Activated T-helper 1 cell treated with anti-CD3 and anti-CD28 coated beads, Interleukin-12 subunit alpha, Interleukin-12 subunit beta, Interleukin-2, Interleukin-4 antibody, amounts not matched to agents 30 ng/mL and 10 ng/mL and 1 ng/mL, durations not matched to agents 14 hours and 24 hours and 36 hours (primary cell): ENCODE measurements around the gene ETV5. TPM values are rescaled to one million over a fixed set of nuclear protein-coding genes. Genes with fewer than 3 reads are reported as not detected.

Experiments
- DNase-seq: peaks from one replicate; pipeline ENCODE4 v3.0.0; 2021; ENCODE audit warnings: low spot score
- H3K27ac Mint-ChIP-seq: one replicate; pipeline ENCODE4 v1.8.0; 2021; ENCODE audit warnings: mild to moderate bottlenecking, mixed read lengths
- H3K27me3 Mint-ChIP-seq: one replicate; pipeline ENCODE4 v1.8.0; 2022; ENCODE audit warnings: mild to moderate bottlenecking, moderate library complexity, mixed read lengths; ENCODE audit not compliant: insufficient read depth
- H3K36me3 Mint-ChIP-seq: one replicate; pipeline ENCODE4 v1.8.0; 2021; ENCODE audit warnings: low read depth, mixed read lengths
- H3K4me1 Mint-ChIP-seq: one replicate; pipeline ENCODE4 v1.8.0; 2021; ENCODE audit warnings: low read depth, mixed read lengths
- H3K4me3 Mint-ChIP-seq: one replicate; pipeline ENCODE4 v1.8.0; 2021; ENCODE audit warnings: mild to moderate bottlenecking, moderate library complexity, mixed read lengths
- H3K9me3 Mint-ChIP-seq: one replicate; pipeline ENCODE4 v1.8.0; 2021; ENCODE audit warnings: mixed read lengths
- intact Hi-C: fragments of 100-400 bp; cut with micrococcal nuclease; formaldehyde crosslinking; loops from one replicate; pipeline ENCODE4 v1.15.1; 2024
- total RNA-seq: library from RNA; stranded (reverse); gene quantifications from 2 replicates; pipeline ENCODE4 v1.2.3, GENCODE V29; 2022

The ETV5 gene
- total RNA-seq, 1 donor from 2014 or later: 3.3 TPM

DNA sequence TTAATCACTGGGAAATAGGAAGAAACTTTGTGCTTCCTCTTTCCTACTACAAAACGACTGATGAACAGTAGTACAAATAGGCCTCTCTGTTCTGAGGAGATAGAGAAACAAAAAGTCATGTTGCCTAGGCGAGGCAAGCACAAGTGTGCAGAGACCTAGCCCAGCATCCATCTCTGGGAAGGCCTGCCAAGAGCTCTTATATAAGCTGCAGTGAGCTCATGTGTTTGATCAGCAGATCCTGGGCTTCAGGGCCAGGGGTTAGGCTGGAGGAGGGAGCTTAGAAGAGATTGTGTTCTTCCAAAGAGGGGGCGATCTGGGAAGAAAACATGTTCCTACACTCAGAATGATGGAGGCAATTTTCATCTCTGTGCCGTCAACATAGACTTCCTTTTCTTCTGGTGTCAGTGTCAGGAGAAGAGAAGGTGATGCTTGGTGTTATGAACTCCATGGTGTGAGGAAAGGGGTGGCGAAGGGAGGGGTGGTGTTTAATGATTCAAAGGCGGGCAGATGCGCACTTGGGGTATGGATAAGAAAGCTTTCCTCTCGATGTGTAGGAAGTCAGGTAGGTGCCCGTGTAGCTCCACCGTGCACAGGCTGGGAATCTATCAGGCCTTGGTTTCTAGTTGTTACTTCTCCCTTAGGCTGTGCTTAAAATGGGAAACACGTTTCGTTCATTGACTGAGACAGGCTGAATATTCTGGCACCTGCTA, 29.5 kb upstream of the ETV5 start:
- intact Hi-C loops: no loop called here
- no peaks in the 10 kb centered on the region for H3K4me1 Mint-ChIP-seq
- H3K9me3 Mint-ChIP-seq: no peaks in the 10 kb centered on the region
- DNase-seq: no peak
- no peaks in the 10 kb centered on the region for H3K36me3 Mint-ChIP-seq
- peaks cover 17% of the 10 kb centered on the region for H3K27me3 Mint-ChIP-seq
- H3K4me3 Mint-ChIP-seq: no peak overlapping the region
- no peak overlapping the region for H3K27ac Mint-ChIP-seq

DNA sequence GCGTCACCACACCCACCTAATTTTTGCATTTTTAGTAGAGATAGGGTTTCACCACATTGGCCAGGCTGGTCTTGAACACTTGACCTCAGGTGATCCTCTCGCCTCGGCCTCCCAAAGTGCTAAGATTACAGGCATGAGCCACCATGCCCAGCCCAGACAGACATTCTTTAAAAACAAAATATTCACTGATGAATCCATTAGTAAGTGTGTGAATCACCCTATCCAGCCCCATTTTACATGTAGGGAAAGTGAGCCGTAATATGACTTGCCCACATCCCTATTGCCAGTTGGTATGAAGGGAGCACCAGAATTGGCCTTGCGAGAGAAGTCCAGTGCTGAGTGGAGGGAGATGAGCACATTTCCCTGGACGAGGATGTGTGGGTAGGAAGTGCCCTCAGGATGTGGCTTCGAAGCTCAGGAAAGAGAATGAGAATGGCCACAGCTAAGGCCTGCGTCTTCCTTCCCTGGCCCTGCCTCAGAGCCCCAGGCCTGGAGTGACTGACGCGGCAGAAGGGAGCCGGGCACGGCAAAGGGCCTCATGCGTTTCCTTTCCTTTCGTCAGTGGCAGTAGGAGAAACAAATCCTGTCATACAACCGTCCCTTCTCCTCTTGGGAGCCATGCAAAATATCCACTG, 28.3 kb upstream of the ETV5 start:
- no peaks in the 10 kb centered on the region for H3K4me1 Mint-ChIP-seq

DNA sequence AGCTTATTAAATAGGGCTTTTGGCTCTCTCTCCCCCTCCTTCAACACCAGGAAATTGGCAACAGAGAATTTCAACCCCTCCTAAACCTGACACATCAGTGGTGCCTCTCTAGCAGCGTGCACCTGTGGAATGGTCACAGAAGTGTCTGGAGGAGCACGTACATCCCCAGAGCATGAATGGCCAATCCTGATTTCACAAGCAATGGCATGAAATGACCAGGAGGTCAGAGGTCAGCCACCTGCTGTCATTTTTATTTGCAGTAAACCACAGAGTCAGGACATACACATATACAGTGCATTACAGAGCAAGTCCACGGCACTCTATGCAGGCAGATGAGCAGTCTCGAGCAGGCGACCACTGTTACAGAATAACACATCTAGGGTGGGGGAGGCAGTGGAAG, 25.1 kb upstream of the ETV5 start:
- H3K4me3 Mint-ChIP-seq: no peak overlapping the region
- no peaks in the 10 kb centered on the region for H3K9me3 Mint-ChIP-seq
- H3K36me3 Mint-ChIP-seq: no peaks in the 10 kb centered on the region
- peaks cover 38% of the 10 kb centered on the region for H3K27me3 Mint-ChIP-seq
- no peak overlapping the region for H3K27ac Mint-ChIP-seq
- intact Hi-C loops: no loop called here
- H3K4me1 Mint-ChIP-seq: no peaks in the 10 kb centered on the region
- no peak for DNase-seq

More for the DNA sequence above, 28.3 kb upstream of the ETV5 start:
- no peak for DNase-seq
- Mint-ChIP-seq H3K36me3 (no peaks in the 10 kb centered on the region), H3K9me3 (no peaks in the 10 kb centered on the region), H3K27ac (no peak overlapping the region), H3K27me3 (peaks cover 18% of the 10 kb centered on the region), H3K4me3 (no peak overlapping the region)
- intact Hi-C loops: no loop called here

DNA sequence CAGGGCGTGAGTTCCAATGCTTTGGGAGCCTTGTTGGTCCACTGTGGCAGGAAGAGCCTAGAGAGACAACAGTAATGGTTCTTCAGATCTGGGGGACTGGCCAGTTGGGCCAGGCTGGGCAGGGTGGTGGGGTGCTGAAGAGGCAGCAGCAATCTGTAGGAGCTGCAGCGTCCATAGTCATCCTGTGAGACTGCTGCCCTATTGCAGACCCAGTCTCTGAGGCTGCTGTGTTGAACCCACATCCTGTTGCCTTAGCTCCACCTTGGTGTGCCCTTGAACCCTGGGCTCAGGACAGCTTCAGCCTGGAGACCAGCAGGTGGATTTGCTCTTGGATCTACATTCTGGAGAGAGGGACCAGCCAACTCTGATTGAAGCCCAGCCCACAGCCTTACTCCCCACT, 23.6 kb upstream of the ETV5 start:
- no peak overlapping the region for H3K27ac Mint-ChIP-seq
- H3K4me1 Mint-ChIP-seq: no peaks in the 10 kb centered on the region
- DNase-seq: no peak
- peaks cover 40% of the 10 kb centered on the region for H3K27me3 Mint-ChIP-seq
- no peak overlapping the region for H3K4me3 Mint-ChIP-seq
- H3K9me3 Mint-ChIP-seq: no peaks in the 10 kb centered on the region
- no peaks in the 10 kb centered on the region for H3K36me3 Mint-ChIP-seq
- intact Hi-C loops: no loop called here

DNA sequence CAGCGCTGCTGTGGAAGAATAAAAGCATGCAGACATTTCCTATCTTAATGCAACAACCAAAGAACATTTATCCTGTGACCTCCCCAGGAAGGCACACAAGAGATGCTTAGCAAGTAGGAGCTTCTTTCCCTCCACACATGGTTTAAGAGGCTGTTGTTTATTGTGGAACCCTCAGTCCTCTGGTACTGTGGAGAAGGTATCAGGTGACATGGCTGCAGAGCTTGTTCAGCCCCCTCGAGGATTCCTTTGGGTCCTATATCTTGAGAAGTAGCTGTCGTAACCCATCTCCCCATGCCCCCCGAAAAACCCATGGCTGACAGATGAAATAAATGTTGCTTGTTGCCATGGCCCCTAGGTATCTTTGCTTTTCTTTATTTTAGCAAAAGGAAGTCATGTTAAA, 20.3 kb upstream of the ETV5 start:
- Mint-ChIP-seq H3K9me3 (no peaks in the 10 kb centered on the region), H3K27ac (no peak overlapping the region), H3K4me1 (no peaks in the 10 kb centered on the region), H3K4me3 (no peak overlapping the region), H3K27me3 (peaks cover 36% of the 10 kb centered on the region), H3K36me3 (no peaks in the 10 kb centered on the region)
- no peak for DNase-seq
- intact Hi-C loops: no loop called here

DNA sequence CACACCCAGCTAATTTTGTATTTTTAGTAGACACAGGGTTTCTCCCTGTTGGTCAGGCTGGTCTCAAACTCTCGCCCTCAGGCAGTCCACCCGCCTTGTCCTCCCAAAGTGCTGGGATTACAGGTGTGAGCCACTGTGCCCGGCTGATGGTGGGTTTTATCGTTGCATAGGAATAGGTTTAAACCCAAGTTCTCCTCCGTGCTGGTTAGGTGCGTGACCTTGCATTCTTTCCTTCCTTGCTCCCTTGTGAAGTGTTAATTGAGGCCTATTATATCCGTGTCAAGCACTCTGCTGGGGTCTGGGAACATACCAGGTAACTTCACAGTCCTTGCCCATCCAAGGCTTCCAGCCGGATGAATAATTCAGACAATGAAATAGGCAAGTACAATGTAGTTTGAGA, 19.3 kb upstream of the ETV5 start:
- H3K27me3 Mint-ChIP-seq: peaks cover 38% of the 10 kb centered on the region
- H3K4me1 Mint-ChIP-seq: no peaks in the 10 kb centered on the region
- H3K27ac Mint-ChIP-seq: no peak overlapping the region
- no peak for DNase-seq
- intact Hi-C loops: no loop called here
- no peaks in the 10 kb centered on the region for H3K36me3 Mint-ChIP-seq
- no peak overlapping the region for H3K4me3 Mint-ChIP-seq
- H3K9me3 Mint-ChIP-seq: no peaks in the 10 kb centered on the region

DNA sequence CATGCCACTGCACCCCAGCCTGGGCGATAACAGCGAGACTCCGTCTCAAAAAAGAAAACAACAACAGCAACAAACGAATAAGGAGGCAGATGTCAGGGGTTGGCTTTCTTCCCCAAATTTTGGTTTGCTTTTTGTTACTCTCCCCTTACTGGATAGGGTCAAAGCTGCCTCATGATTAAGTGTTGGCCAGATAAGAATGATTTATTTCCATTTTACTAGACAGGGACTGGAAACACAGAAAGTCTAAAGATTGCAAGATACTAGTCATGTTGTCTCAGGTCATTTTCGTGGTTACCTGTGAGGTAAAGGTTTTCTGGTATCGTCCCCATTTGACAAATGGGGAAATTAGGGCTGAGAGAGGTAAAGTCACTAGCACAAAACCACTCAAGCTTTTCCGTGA, 18.6 kb upstream of the ETV5 start:
- Mint-ChIP-seq H3K4me1 (no peaks in the 10 kb centered on the region), H3K27ac (no peak overlapping the region), H3K4me3 (no peak overlapping the region), H3K9me3 (no peaks in the 10 kb centered on the region), H3K27me3 (peaks cover 38% of the 10 kb centered on the region), H3K36me3 (no peaks in the 10 kb centered on the region)
- intact Hi-C loops: no loop called here
- DNase-seq: no peak

DNA sequence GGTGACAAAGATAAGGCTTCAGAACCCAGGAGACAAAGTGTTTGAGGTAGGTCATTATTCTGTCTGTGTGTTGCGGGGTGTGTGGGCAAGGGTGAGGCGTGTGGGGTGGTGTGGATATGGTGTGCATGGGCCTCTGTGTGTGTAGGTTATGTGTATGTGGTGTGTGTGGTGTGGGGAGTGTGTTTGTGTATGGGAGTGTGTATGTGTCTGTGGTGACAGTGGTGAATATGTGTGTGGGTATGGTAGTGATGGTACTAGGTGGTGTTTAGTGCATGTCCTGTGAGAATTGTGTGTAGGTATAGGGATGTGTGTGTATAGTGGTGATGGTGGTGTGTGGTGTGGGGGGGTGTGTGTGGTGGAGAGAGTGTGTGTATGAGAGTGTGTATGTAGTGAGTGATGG, 16.2 kb upstream of the ETV5 start:
- no peak for DNase-seq
- Mint-ChIP-seq H3K27ac (no peak overlapping the region), H3K27me3 (peaks cover 22% of the 10 kb centered on the region), H3K4me1 (no peaks in the 10 kb centered on the region), H3K36me3 (no peaks in the 10 kb centered on the region), H3K9me3 (no peaks in the 10 kb centered on the region), H3K4me3 (no peak overlapping the region)
- intact Hi-C loops: no loop called here

DNA sequence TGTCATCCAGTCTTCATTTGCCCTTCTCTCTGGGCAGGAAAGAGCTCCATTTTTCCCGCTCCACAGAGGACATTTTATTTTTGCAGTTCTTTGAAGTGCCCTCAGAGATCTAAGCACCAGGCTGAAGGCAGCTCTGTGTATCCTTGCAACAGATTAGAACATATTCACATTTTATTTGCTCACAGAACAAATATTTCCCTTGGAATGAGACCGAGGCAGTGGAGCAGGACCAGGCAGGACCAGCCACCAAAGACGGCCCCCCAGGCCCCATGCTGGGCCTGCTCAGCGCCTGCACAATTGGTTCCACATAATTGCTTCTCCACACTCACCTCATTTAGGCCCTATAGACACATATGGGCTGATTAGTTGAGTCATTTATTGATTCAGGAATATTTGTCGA, 15.7 kb upstream of the ETV5 start:
- H3K4me1 Mint-ChIP-seq: no peaks in the 10 kb centered on the region

DNA sequence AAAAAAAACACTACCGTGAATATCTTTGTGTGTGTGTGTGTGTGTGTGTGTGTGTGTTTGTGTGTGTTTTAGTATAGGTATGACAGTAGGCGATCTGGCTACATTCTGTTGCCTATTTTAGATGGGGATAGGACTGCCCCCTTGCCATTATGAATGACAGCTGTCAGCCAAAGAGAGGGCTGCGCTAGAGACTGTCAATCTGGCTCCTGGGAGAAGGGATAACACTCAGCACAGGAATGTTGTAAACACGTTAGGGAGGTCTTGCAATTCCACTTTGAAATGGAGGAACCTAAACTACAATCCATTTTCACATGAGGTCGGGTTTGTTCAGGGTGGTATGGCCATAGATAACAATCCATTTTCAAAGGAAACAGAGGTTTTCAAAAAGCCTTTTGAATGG, 14.1 kb upstream of the ETV5 start:
- no peak for DNase-seq

More for the DNA sequence above, 15.7 kb upstream of the ETV5 start:
- peaks cover 24% of the 10 kb centered on the region for H3K27me3 Mint-ChIP-seq
- no peak overlapping the region for H3K27ac Mint-ChIP-seq
- no peak for DNase-seq
- no peaks in the 10 kb centered on the region for H3K36me3 Mint-ChIP-seq
- H3K4me3 Mint-ChIP-seq: no peak overlapping the region
- H3K9me3 Mint-ChIP-seq: no peaks in the 10 kb centered on the region
- intact Hi-C loops: no loop called here

DNA sequence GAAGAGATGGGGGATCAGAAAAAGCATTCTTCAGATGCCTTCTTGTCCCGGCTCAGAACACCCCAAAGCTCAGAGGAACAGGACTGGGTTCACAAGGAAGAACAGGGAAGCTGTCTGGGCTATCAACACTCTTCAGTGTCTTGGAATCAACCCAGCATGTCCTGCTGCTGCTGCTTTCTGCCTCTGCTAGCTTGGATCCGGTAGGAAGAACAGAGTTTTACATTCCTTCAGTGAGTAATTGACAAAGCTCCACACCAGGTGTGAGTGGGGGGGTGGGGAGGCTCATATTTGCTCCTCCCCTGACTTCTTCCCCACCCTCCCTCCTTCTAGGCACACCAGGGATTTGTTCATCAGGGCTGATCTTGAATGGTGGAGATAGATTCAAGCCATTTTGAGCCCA, 13.1 kb upstream of the ETV5 start:
- intact Hi-C loops: no loop called here
- Mint-ChIP-seq H3K36me3 (no peaks in the 10 kb centered on the region), H3K27ac (no peak overlapping the region), H3K4me1 (no peaks in the 10 kb centered on the region), H3K27me3 (peaks cover 37% of the 10 kb centered on the region), H3K9me3 (no peaks in the 10 kb centered on the region), H3K4me3 (no peak overlapping the region)
- no peak for DNase-seq

More for the DNA sequence above, 14.1 kb upstream of the ETV5 start:
- Mint-ChIP-seq H3K9me3 (no peaks in the 10 kb centered on the region), H3K27me3 (peaks cover 30% of the 10 kb centered on the region), H3K36me3 (no peaks in the 10 kb centered on the region), H3K27ac (no peak overlapping the region), H3K4me3 (no peak overlapping the region), H3K4me1 (no peaks in the 10 kb centered on the region)
- intact Hi-C loops: no loop called here

DNA sequence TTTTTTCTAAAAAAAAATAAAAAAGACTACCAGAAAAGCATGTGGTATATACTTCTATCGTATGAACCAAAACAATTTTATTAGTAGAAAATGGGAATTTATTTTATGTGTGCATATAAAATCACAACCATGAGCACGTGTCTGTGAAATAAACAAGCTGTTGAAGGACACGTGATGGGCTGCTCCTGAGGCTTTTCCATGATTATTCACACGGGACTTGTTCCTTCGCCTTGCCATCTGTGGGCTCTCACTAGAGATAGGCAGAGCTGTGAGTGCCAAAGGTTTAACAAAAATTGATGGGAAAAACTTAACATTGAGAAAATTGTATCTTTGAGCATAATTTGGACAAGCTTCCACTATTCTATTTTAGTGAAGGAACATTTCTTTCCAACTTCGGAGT, 12.4 kb upstream of the ETV5 start:
- intact Hi-C loops: no loop called here
- Mint-ChIP-seq H3K27me3 (peaks cover 42% of the 10 kb centered on the region), H3K4me1 (no peaks in the 10 kb centered on the region), H3K36me3 (no peaks in the 10 kb centered on the region), H3K9me3 (no peaks in the 10 kb centered on the region), H3K27ac (no peak overlapping the region), H3K4me3 (no peak overlapping the region)
- DNase-seq: no peak

DNA sequence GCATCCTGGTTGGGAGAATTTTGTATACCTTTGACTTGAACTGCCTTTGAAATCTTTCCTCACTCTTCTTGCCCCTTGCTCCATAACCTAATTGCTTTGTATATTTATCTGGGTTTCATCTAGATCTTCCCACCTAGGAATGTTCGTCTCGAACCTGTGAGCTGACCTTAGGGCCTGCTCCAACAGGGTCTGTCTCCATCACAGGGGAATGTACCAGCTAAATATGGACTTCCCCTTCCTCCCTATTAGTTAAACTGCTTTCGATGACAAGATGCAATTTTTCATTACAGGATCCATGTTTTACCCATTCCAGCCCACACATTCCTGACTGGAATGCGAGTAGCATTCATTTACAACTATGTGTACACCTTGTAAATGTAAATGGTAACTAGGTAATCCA, 10.6 kb upstream of the ETV5 start:
- H3K9me3 Mint-ChIP-seq: no peaks in the 10 kb centered on the region
- intact Hi-C loops: no loop called here
- no peak overlapping the region for H3K4me3 Mint-ChIP-seq
- H3K36me3 Mint-ChIP-seq: no peaks in the 10 kb centered on the region
- H3K27ac Mint-ChIP-seq: no peak overlapping the region
- DNase-seq: no peak
- no peaks in the 10 kb centered on the region for H3K4me1 Mint-ChIP-seq
- H3K27me3 Mint-ChIP-seq: peaks cover 56% of the 10 kb centered on the region

DNA sequence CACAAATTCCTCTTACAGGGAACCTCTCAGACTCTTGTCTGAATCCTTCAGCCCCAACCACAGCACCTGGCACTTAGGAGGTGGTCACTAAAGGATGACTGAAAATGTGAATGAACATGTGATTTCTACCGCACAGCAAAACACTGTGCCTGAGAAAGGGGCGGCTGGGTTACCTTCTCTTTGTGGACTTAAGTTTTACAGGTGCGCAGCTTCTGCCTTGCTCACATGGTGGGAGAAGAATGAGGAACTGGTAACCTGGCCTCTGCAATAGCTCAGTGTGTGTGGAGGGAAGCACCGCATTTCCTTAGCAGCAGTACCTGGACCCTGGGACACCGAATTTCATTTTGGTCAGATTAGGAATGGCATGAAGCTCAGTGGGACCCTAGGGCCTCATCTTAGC, 9.8 kb upstream of the ETV5 start:
- Mint-ChIP-seq H3K27me3 (peaks cover 62% of the 10 kb centered on the region), H3K27ac (no peak overlapping the region), H3K9me3 (no peaks in the 10 kb centered on the region), H3K4me1 (no peaks in the 10 kb centered on the region), H3K36me3 (no peaks in the 10 kb centered on the region), H3K4me3 (no peak overlapping the region)
- intact Hi-C loops: no loop called here
- DNase-seq: no peak
